CD8-positive, alpha-beta memory T cell (primary cell): ENCODE data around the gene S100A8. TPM values are rescaled to one million over a fixed set of nuclear protein-coding genes. Genes with fewer than 3 reads are reported as not detected.

Source experiments
- CTCF ChIA-PET: fragments of 350-600 bp; sonication (Branson Sonifier 250); formaldehyde crosslinking; loops from one replicate; lab custom pipeline; 2021; ENCODE audit warnings: antibody characterized with exemption; lab: Charles Lee
- POLR2A ChIA-PET: fragments of 350-600 bp; sonication (Branson Sonifier 250); formaldehyde crosslinking; loops from one replicate; lab custom pipeline; 2021; ENCODE audit warnings: antibody characterized with exemption; lab: Charles Lee
- DNase-seq, 5 donors: peaks; one replicate each; pipeline versions ENCODE4 v3.0.0 to v3.0.0-alpha.2; 2020 to 2022; ENCODE audit warnings: mixed read lengths in 1 of 5
- H3K27ac ChIP-seq: one replicate; pipeline ENCODE4 v1.7.0; 2013; ENCODE audit warnings: low read depth, mild to moderate bottlenecking, low read length, moderate library complexity
- H3K27me3 ChIP-seq: 2 replicates; pipeline ENCODE4 v1.7.0; 2013; ENCODE audit warnings: low read length, mild to moderate bottlenecking; ENCODE audit not compliant: insufficient read depth, poor library complexity, severe bottlenecking
- H3K36me3 ChIP-seq: 2 replicates; pipeline ENCODE4 v1.7.0; 2013; ENCODE audit warnings: mild to moderate bottlenecking, low read length, moderate library complexity; ENCODE audit not compliant: insufficient read depth
- H3K4me1 ChIP-seq: 2 replicates; pipeline ENCODE4 v1.7.0; 2013; ENCODE audit warnings: mild to moderate bottlenecking, low read length, moderate library complexity; ENCODE audit not compliant: insufficient read depth
- H3K4me3 ChIP-seq: 2 replicates; pipeline ENCODE4 v1.7.0; 2013; ENCODE audit warnings: mild to moderate bottlenecking, low read length
- H3K9me3 ChIP-seq: 2 replicates; pipeline ENCODE4 v1.7.0; 2013; ENCODE audit warnings: mild to moderate bottlenecking, low read length
- H3K27ac Mint-ChIP-seq, 8 donors: one replicate each; pipeline ENCODE4 v1.8.0; 2020 to 2021; ENCODE audit warnings: mixed read lengths in 8 of 8, mild to moderate bottlenecking in 6 of 8, inconsistent platforms in 3 of 8, moderate library complexity in 3 of 8
- H3K27me3 Mint-ChIP-seq, 2 donors: one replicate each; pipeline ENCODE4 v1.8.0; 2020 to 2021; ENCODE audit warnings: mixed read lengths in 2 of 2, mild to moderate bottlenecking in 1 of 2, moderate library complexity in 1 of 2
- H3K36me3 Mint-ChIP-seq, 3 donors: one replicate each; pipeline ENCODE4 v1.8.0; 2020 to 2021; ENCODE audit warnings: mixed read lengths in 3 of 3, inconsistent platforms in 1 of 3, mild to moderate bottlenecking in 1 of 3
- H3K4me1 Mint-ChIP-seq, 3 donors: one replicate each; pipeline ENCODE4 v1.8.0; 2020 to 2021; ENCODE audit warnings: mixed read lengths in 3 of 3, inconsistent platforms in 1 of 3, mild to moderate bottlenecking in 1 of 3
- H3K4me3 Mint-ChIP-seq, 7 donors: one replicate each; pipeline ENCODE4 v1.8.0; 2020 to 2021; ENCODE audit warnings: mixed read lengths in 7 of 7, mild to moderate bottlenecking in 6 of 7, moderate library complexity in 4 of 7, inconsistent platforms in 2 of 7
- H3K9me3 Mint-ChIP-seq, 5 donors: one replicate each; pipeline ENCODE4 v1.8.0; 2020 to 2022; ENCODE audit warnings: mixed read lengths in 5 of 5, mild to moderate bottlenecking in 3 of 5, moderate library complexity in 2 of 5, inconsistent platforms in 1 of 5
- polyA plus RNA-seq: library from polyadenylated mRNA; unstranded; fragments of 300-500 nt; fragmentation: Illumina TruSeq; gene quantifications from one replicate; pipeline ENCODE4 v1.2.3, GENCODE V29; 2021
- total RNA-seq, 2 experiments: library from RNA; stranded (reverse); gene quantifications; one replicate each; pipeline ENCODE4 v1.2.3, GENCODE V29; 2021

S100A8 gene
- total and polyA plus RNA-seq, 3 experiments from 2014 or later: not detected

DNA sequence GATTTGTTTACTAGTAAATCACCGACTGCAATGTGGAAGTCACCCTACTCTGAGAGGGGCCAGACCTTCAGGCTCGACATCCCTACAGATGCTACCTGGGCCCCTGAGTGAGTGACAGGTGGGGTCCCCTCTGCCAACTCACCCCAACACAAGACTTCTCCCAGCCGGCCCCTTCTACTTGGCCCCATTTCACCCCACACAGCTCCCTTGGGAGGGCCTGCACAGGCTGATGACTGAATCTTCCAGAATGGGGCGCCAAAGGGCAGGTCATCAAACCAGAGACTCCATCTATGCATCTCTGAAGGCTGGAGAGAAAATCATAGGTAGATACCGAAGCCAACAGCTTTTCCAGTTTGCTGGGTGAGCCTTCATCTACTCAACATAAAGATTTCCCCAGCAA lies 9.4 kb upstream of the S100A8 start:
- no peaks in the 10 kb centered on the region for H3K9me3 Mint-ChIP-seq
- H3K4me1 Mint-ChIP-seq: peaks cover 3 to 5% (median 3%) of the 10 kb centered on the region in 3 donors
- no peaks in the 10 kb centered on the region for H3K36me3 ChIP-seq
- no peaks in the 10 kb centered on the region for H3K4me1 ChIP-seq
- DNase-seq: no peak
- POLR2A ChIA-PET: no interaction called here
- peaks cover 25 to 30% of the 10 kb centered on the region in 2 donors for H3K27me3 Mint-ChIP-seq
- no peak overlapping the region for H3K27ac Mint-ChIP-seq
- no peak overlapping the region for H3K27ac ChIP-seq
- H3K4me3 ChIP-seq: no peak overlapping the region
- no peaks in the 10 kb centered on the region for H3K36me3 Mint-ChIP-seq
- CTCF ChIA-PET: no interaction called here
- no peaks in the 10 kb centered on the region for H3K27me3 ChIP-seq
- no peak overlapping the region for H3K4me3 Mint-ChIP-seq
- H3K9me3 ChIP-seq: no peaks in the 10 kb centered on the region

DNA sequence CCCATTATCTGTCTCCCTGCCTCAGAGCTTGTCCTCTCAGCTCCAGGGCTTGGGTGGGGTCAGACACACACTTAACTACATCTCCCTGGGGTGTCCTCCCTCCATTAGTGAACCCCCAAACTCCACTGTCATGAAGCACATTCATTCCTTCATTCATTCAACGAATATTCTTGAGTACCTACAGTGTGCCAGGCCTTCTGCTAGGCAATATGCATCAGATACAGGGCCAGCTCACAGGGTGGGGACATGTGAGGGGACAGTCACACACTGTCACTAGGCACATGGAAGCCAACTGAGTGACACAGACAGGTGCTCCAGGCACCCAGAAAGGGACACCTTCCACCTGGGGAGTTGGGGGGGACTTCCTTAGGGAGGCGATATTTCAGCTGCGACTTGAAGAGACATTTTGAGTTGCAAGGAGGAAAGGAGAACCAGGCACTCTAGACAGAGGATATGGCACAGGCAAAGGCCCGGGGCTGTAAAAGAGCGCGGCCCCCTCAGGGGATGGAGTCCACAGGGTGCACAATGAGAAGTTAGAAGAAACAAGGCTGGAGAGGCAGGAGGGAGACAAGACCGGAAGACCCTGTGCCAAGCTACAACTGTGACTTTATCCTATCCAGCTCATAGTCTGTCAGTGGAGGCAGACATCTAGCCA lies 8.7 kb upstream of the S100A8 start:
- Histone ChIP-seq H3K27me3 (no peaks in the 10 kb centered on the region), H3K27ac (no peak overlapping the region), H3K4me3 (no peak overlapping the region), H3K4me1 (no peaks in the 10 kb centered on the region), H3K36me3 (no peaks in the 10 kb centered on the region), H3K9me3 (no peaks in the 10 kb centered on the region)
- no peak for DNase-seq
- H3K4me1 Mint-ChIP-seq: peaks cover under 1 to 2% (median under 1%) of the 10 kb centered on the region in 3 donors
- H3K4me3 Mint-ChIP-seq: no peak overlapping the region
- CTCF ChIA-PET: no interaction called here
- H3K36me3 Mint-ChIP-seq: no peaks in the 10 kb centered on the region
- peaks cover 27 to 37% of the 10 kb centered on the region in 2 donors for H3K27me3 Mint-ChIP-seq
- H3K27ac Mint-ChIP-seq: no peak overlapping the region
- POLR2A ChIA-PET: no interaction called here
- no peaks in the 10 kb centered on the region for H3K9me3 Mint-ChIP-seq

DNA sequence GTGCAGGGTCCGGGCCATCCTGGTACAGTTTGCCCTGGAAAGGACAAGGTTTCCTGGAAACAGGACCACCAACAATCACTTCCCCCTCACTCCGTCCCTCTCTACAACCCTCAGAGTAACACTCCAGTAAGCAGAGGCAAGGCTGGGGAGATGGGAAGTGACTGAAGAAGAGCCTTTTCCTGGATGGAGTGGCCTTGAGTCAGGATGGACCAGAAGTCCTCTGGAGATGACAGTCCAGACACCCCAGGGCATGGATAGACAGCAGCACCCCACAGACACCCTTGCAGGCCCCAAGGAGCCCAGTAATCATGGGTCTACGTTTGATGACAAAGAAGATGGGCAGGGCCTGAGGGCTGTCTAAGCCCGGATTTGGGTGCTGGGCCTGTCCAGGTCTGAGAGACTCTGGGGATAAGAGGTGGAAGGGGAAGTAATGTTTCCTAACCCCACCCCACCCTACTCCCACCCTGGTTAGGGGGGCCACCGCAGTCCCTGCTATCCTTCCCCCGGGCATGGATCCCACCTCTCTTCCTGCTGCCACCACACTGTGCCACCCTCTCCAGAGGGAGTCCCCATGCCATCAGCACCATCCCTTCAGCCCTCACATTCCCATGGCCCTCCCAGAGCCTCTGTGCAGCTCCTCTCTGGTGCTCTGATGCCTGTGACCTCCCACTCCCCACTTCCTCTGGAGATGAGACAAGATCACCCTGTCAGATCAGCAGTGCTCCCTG lies 7.2 kb upstream of the S100A8 start:
- Mint-ChIP-seq H3K9me3 (no peaks in the 10 kb centered on the region), H3K27ac (no peak overlapping the region)
- POLR2A ChIA-PET: no interaction called here

DNA sequence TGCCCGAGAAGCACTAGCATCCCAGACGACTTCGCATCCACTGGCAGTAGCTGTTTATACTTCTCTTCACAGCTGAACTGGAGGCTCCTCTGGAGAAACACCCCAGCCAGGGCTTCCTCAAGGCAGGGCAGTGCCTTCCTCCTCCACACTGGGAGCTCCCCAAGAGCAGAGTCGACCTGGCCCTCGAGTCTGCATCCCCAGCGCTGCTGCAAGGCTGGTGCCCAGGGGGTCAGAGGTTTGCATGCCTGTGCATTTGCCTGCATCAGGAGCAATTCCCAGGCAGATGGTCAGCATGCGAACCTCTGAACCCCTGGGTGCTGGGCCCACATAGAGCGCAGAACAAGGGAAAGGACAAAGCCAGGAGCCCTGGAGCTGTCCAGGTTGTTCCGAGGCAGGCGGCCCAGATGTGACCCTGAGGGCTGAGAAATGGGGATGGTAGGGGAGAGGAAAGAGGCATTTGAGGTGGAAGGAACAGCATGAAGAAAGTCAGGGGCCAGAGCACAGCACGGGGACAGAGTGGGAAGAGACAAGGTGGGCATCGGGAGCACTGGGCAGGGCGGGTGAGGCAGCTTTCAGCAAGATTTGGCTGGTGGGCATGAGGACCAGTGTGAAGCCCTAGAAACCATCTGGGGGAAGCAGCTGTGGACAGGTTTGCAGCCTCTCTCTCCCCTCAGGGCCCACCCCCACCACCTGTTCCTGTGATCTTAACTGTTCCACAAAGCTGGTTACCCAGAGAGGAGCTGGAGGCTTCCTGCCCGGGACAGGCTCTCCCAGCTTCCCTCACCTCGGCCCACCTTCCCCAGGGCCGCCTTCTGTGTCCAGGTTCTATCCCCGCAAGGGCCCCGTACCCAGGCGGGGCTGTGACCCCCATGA lies 6.4 kb upstream of the S100A8 start:
- ChIA-PET POLR2A (no interaction called here), CTCF (no interaction called here)
- Mint-ChIP-seq H3K9me3 (no peaks in the 10 kb centered on the region), H3K27me3 (peaks cover 23 to 54% of the 10 kb centered on the region in 2 donors), H3K27ac (no peak overlapping the region), H3K4me1 (no peaks in the 10 kb centered on the region), H3K36me3 (no peaks in the 10 kb centered on the region), H3K4me3 (no peak overlapping the region)
- Histone ChIP-seq H3K27me3 (peaks cover 5% of the 10 kb centered on the region), H3K27ac (no peak overlapping the region), H3K9me3 (no peaks in the 10 kb centered on the region), H3K4me3 (no peak overlapping the region), H3K4me1 (no peaks in the 10 kb centered on the region), H3K36me3 (no peaks in the 10 kb centered on the region)
- DNase-seq: no peak

More for the DNA sequence above, 7.2 kb upstream of the S100A8 start:
- Histone ChIP-seq H3K27ac (no peak overlapping the region), H3K9me3 (no peaks in the 10 kb centered on the region), H3K36me3 (no peaks in the 10 kb centered on the region), H3K4me3 (no peak overlapping the region), H3K27me3 (no peaks in the 10 kb centered on the region), H3K4me1 (no peaks in the 10 kb centered on the region)
- DNase-seq: no peak
- H3K4me1 Mint-ChIP-seq: no peaks in the 10 kb centered on the region
- no peaks in the 10 kb centered on the region for H3K36me3 Mint-ChIP-seq
- CTCF ChIA-PET: no interaction called here
- H3K4me3 Mint-ChIP-seq: no peak overlapping the region
- peaks cover 23 to 49% of the 10 kb centered on the region in 2 donors for H3K27me3 Mint-ChIP-seq

DNA sequence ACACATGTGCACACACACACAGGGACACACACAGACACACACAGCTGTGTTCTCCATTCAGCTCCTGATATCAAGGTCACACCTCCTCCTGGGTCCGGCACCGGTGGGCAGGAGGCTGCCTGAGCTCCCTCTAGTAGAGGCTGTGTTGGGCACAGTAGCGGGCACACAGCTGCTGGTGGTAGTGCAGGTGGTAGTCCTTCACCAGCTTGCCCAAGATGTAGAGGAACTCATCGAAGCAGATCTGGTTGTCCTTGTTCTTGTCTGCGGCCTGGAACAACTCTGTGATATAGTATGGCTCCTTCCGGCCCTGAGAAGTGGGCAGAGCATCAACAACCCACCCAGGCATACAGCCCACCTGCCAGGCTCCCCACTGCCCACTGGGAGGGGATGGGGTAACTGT lies 5.6 kb upstream of the S100A8 start:
- Mint-ChIP-seq H3K4me1 (no peaks in the 10 kb centered on the region), H3K27me3 (peaks cover 23 to 60% of the 10 kb centered on the region in 2 donors), H3K27ac (peak overlapping the region in 1 of 8 donors; percentile 52), H3K36me3 (no peaks in the 10 kb centered on the region), H3K4me3 (no peak overlapping the region), H3K9me3 (no peaks in the 10 kb centered on the region)
- H3K9me3 ChIP-seq: no peaks in the 10 kb centered on the region
- CTCF ChIA-PET: no interaction called here
- H3K4me3 ChIP-seq: no peak overlapping the region
- no peaks in the 10 kb centered on the region for H3K4me1 ChIP-seq
- no peaks in the 10 kb centered on the region for H3K36me3 ChIP-seq
- H3K27ac ChIP-seq: no peak overlapping the region
- peaks cover 5% of the 10 kb centered on the region for H3K27me3 ChIP-seq
- POLR2A ChIA-PET: no interaction called here
- no peak for DNase-seq

DNA sequence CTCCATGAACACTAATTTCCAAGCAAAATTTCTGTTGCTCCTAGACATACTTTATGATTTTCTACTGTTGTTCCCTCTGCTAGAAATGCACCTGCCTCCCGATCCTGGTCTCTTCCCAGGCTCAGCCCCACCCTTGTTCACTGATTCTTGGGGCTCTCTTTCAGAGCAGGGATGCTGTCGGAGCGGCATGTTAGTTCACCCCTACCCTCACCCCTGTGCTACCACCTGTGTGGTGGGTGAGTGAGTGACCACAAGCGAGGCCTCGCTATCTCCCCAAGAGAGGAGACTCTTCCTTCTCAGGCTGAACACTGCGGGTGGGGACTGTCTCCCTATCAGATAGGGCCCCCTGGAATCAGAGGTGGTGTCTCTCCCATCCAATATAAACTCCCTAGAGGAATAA lies 4.9 kb upstream of the S100A8 start:
- no peaks in the 10 kb centered on the region for H3K4me1 ChIP-seq
- H3K9me3 Mint-ChIP-seq: no peaks in the 10 kb centered on the region
- POLR2A ChIA-PET: no interaction called here
- H3K4me3 Mint-ChIP-seq: no peak overlapping the region
- no peaks in the 10 kb centered on the region for H3K36me3 Mint-ChIP-seq
- H3K27me3 ChIP-seq: peaks cover 5% of the 10 kb centered on the region
- no peak overlapping the region for H3K27ac ChIP-seq
- H3K4me3 ChIP-seq: no peak overlapping the region
- H3K27ac Mint-ChIP-seq: no peak overlapping the region
- CTCF ChIA-PET: no interaction called here
- peaks cover 26 to 63% of the 10 kb centered on the region in 2 donors for H3K27me3 Mint-ChIP-seq
- no peaks in the 10 kb centered on the region for H3K4me1 Mint-ChIP-seq
- no peaks in the 10 kb centered on the region for H3K9me3 ChIP-seq
- no peak for DNase-seq
- H3K36me3 ChIP-seq: no peaks in the 10 kb centered on the region

DNA sequence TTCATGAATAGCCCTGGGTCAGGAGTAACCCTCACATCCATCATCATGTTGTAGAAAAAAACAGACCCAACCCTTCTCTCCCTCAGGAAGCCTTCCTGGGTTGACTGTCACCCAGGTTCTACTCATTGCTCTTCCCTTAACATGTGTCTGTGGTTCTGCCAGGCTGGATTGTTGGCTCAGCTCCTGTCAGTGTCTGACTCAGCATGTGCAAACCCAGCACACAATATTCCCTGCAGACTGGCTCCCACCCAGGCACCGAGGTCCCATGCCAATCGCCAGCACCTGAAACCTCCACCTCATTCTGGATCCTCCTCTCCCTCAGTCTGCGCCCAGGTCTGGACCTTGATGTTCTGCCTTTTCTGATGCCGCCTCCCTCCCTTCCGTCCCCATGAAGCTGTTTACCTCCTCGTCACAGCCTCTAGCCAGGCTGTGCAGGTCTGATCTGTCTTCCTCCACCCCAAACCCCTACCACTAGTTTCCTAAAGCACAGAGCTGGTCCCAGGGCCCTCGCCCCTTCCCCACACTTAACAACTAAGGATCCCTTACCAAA lies 4.3 kb upstream of the S100A8 start:
- no peaks in the 10 kb centered on the region for H3K4me1 ChIP-seq
- H3K36me3 ChIP-seq: no peaks in the 10 kb centered on the region
- peaks cover 5% of the 10 kb centered on the region for H3K27me3 ChIP-seq
- H3K36me3 Mint-ChIP-seq: no peaks in the 10 kb centered on the region
- H3K4me3 Mint-ChIP-seq: no peak overlapping the region
- H3K27ac ChIP-seq: no peak overlapping the region
- no peaks in the 10 kb centered on the region for H3K9me3 ChIP-seq
- H3K4me1 Mint-ChIP-seq: no peaks in the 10 kb centered on the region
- ChIA-PET POLR2A (no interaction called here), CTCF (no interaction called here)
- peak overlapping the region in 1 of 8 donors; percentile 43 for H3K27ac Mint-ChIP-seq
- no peak overlapping the region for H3K4me3 ChIP-seq
- DNase-seq: no peak
- H3K9me3 Mint-ChIP-seq: no peaks in the 10 kb centered on the region
- H3K27me3 Mint-ChIP-seq: peaks cover 27 to 63% of the 10 kb centered on the region in 2 donors

DNA sequence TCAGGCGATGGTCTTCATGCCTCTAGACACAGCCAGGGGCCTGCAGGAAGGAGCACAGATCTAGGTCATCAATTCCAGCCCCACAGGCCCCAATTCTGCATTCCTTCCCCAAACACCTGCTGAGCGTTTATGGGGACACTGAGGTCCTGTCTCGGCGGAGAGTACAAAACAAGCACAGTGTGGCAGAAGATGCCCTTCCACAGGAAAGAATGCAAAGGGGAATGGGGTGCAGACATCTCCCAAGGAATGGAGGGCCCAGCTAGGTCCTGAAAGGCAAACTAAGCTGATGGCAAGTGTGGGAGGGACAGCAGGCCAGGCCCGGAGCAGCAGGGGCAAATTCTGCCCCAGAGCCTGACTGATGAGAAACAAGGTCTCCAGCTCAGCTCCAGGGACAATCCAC lies 3.5 kb upstream of the S100A8 start:
- Histone ChIP-seq H3K27ac (no peak overlapping the region), H3K27me3 (peaks cover 5% of the 10 kb centered on the region), H3K4me1 (no peaks in the 10 kb centered on the region), H3K9me3 (no peaks in the 10 kb centered on the region), H3K36me3 (no peaks in the 10 kb centered on the region), H3K4me3 (no peak overlapping the region)
- no peak for DNase-seq
- ChIA-PET POLR2A (no interaction called here), CTCF (no interaction called here)
- Mint-ChIP-seq H3K9me3 (no peaks in the 10 kb centered on the region), H3K27me3 (peaks cover 24 to 65% of the 10 kb centered on the region in 2 donors), H3K4me3 (no peak overlapping the region), H3K4me1 (no peaks in the 10 kb centered on the region), H3K36me3 (no peaks in the 10 kb centered on the region), H3K27ac (no peak overlapping the region)
